Embryonic facial prominence (tissue), 1 donor: ENCODE data around the gene RIPK1.
"Not testable (repeated sequence)": the region's sequence is repeated elsewhere in the genome, so short reads cannot be mapped to it uniquely, and the experiment has no call there.

ENCODE experiments used
- DNase-seq: peaks from one replicate; pipeline ENCODE4 v3.0.0-alpha.2; 2016; ENCODE audit errors: extremely low spot score

The RIPK1 gene

DNA sequence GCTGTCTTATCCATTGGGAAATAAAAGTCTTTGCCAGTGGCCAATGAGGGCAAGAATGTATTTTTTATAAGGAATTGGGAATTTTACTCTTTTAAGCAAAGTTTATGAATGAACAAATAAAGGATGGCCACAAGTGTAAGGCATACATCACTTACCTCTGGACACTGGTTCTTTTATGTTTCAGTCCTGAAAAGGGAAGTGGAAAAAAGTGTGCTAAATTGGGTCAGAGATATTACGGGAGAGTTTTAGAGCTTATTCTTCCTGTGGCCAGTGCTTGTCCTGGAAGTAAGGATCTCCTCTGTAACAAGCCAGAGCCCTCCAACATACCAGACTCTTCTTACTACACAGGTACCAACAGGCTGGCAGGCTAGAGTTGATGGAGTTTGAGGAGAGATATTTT, 22.5 kb upstream of the RIPK1 start:
- no peak for DNase-seq

- no peak for DNase-seq
Measured at GRCh38 chr6:3046295-3046694, 22.0 kb upstream of the RIPK1 start.

DNA sequence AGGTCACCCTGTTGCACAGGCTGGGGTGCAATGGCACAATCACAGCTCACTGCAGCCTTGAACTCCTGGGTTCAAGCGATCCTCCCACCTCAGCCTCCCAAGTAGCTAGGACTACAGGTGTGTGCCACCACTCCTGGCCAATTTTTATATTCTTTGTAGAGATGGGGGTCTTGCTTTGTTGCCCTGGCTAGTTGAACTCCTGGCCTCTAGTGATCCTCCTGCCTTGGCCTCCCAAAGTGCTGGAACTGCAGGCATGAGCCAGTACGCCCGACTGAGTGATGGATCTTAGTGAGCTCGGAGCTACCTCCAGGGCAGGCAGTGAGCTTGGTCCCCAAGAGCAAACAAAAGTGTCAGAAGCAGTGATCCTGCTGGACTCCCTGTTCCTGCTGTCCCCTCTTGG, 20.3 kb upstream of the RIPK1 start:
- not testable (repeated sequence) for DNase-seq

- no peak for DNase-seq
Measured at GRCh38 chr6:3052481-3053230, 15.6 kb upstream of the RIPK1 start.

DNA sequence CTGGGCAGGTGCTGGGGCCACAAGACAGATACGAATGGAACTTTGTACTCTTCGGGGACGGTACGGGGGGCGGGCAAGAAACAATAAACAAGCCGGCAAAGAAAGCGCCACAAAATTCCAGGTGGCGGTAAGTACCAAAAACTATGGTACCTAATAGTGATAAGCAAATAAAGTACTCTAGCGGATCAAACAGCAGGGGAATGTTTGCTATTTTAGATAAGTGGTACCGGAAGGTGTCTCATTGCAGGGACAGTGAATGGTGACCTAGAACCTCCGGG, 15.1 kb upstream of the RIPK1 start:
- no peak for DNase-seq

GRCh38 chr6:3054229-3055157, 13.8 kb upstream of the RIPK1 start:
- DNase-seq, result not testable (repeated sequence)

- DNase-seq, result not testable (repeated sequence)
Measured at GRCh38 chr6:3055158-3055499, 13.2 kb upstream of the RIPK1 start.

GRCh38 chr6:3057063-3057770, 11.1 kb upstream of the RIPK1 start:
- DNase-seq, result no peak

GRCh38 chr6:3058957-3059356, 9.3 kb upstream of the RIPK1 start:
- no peak for DNase-seq

DNA sequence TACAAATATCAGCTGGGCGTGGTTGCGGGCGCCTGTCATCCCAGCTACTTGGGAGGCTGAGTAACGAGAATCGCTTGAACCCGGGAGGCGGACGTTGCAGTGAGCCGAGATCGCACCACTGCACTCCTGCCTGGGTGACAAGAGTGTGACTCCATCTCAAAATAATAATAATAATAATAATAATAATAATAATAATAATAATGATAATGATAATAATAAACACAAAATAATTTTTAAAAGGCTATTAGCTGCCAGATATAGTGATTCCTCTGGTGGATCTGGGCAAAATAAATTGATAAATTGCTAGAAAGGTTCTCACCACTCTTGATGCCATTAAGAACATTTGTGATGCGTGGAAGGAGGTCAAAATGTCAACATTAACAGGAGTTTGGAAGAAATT, 8.2 kb upstream of the RIPK1 start:
- DNase-seq, result not testable (repeated sequence)

GRCh38 chr6:3061501-3061941, 6.8 kb upstream of the RIPK1 start:
- no peak for DNase-seq

GRCh38 chr6:3063340-3063732, 5.0 kb upstream of the RIPK1 start:
- not testable (repeated sequence) for DNase-seq

- peak; percentile 79 for DNase-seq
Measured at GRCh38 chr6:3063733-3064700, 4.3 kb upstream of the RIPK1 start.

- no peak for DNase-seq
Measured at GRCh38 chr6:3071568-3071967, 3.3 kb downstream of the RIPK1 start.

GRCh38 chr6:3072798-3073197, 4.5 kb downstream of the RIPK1 start:
- no peak for DNase-seq

- DNase-seq, result no peak
Measured at GRCh38 chr6:3073382-3073781, 5.1 kb downstream of the RIPK1 start.

DNA sequence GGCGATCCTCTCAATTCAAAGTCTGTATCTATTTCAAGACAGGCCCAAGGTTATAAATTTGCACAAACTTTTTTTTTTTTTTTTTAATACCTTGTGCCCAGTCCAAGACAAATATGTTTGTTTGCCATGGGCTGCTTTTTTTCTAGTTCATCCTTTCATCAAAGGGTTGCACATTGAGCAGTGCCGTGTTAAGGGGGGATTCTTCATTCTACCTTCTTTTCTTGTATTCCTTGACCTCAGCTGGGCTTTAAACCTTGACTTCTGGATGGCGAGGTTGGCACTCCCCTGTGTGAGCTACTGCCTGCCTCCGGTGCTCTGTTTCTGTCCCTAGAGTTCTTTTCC, 7.4 kb downstream of the RIPK1 start:
- no peak for DNase-seq

DNA sequence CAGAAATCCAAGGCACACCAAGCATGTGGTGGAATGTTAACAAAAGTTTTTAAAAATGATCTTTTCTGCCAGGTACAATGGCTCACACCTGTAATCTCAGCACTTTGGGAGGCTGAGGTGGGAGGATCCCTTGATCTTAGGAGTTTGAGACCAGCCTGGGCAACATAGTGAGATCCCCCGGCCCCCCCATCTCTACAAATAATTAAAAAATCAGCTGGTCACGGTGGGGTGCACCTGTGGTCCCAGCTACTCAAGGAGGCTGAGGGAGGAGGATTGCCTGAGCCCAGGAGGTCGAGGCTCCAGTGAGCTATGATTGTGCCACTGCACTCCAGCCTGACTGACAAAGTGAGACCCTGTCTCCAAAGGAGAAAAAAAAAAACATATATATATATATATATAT, 8.0 kb downstream of the RIPK1 start:
- no peak for DNase-seq

- no peak for DNase-seq
Measured at GRCh38 chr6:3077430-3077829, 9.1 kb downstream of the RIPK1 start.

- DNase-seq, result not testable (repeated sequence)
Measured at GRCh38 chr6:3078952-3079351, 10.7 kb downstream of the RIPK1 start.

GRCh38 chr6:3079682-3080081, 11.4 kb downstream of the RIPK1 start:
- no peak for DNase-seq

- DNase-seq, result no peak
Measured at GRCh38 chr6:3081960-3082359, 13.7 kb downstream of the RIPK1 start.
